GM19238 (cell line): ENCODE results near the gene RNPEPL1.

ENCODE experiments used
- DNase-seq: peaks from one replicate; pipeline ENCODE4 v3.0.0; 2011; ENCODE audit warnings: low spot score; ENCODE audit not compliant: insufficient read length

The RNPEPL1 gene

GRCh38 chr2:240576036-240576435 lies 7.8 kb downstream of the RNPEPL1 start:
- DNase-seq, result no peak

DNA sequence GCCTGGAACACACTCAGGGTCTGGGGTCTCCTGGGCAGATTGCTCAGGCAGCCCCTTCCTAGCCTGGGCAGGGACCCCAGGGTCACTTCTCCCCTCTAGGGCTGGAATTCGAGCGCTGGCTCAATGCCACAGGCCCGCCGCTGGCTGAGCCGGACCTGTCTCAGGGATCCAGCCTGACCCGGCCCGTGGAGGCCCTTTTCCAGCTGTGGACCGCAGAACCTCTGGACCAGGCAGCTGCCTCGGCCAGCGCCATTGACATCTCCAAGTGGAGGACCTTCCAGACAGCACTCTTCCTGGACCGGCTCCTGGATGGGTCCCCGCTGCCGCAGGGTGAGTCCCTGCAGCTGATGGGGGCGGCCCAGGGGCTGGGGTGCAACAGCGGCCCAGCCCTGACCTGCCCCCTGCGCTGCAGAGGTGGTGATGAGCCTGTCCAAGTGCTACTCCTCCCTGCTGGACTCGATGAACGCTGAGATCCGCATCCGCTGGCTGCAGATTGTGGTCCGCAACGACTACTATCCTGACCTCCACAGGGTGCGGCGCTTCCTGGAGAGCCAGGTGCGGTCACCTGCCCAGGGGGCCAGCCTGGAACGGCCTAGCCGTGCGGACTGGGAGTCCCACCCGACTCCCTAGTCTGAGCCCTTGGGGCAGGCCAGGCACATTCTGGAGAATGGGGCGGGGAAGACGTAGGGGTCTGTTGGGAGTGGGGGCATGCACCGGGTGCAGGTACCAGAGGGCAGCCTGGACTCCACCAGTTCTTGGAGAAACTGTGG lies 8.3 kb downstream of the RNPEPL1 start:
- no peak for DNase-seq

DNA sequence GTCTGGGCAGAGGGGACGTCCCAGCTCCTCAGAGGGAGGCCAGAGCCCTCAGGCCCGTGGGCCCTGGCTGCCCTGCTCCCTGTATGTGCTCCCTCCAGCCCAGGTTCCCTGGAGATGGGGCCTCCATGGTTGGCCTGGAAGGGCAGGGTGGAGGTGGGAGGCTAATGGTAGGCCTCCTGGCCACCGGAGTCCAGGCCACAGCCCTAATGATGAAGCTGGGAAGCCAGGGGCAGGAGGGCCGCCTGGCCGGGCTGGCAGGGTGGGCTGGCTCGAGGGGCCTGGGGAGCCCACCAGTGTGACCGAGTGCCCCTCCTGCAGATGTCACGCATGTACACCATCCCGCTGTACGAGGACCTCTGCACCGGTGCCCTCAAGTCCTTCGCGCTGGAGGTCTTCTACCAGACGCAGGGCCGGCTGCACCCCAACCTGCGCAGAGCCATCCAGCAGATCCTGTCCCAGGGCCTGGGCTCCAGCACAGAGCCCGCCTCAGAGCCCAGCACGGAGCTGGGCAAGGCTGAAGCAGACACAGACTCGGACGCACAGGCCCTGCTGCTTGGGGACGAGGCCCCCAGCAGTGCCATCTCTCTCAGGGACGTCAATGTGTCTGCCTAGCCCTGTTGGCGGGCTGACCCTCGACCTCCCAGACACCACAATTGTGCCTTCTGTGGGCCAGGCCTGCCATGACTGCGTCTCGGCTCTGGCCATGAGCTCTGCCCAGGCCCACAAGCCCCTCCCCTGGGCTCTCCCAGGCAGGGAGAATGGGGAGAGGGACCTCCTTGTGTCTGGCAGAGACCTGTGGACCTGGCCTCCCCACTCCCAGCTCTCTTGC lies 9.2 kb downstream of the RNPEPL1 start:
- DNase-seq, result no peak

DNA sequence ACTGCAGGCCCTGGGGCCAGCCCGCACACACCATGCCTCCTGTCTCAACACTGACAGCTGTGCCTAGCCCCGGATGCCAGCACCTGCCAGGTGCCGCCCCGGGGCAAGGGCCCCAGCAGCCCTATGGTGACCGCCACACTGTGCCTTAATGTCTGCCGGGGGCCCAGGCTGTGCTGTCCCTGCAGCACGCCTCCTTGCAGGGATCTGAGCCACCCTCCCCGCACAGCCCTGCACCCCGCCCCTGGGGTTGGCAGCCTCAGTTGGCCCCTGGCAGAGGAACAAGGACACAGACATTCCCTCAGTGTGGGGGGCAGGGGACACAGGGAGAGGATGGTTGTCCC lies 9.8 kb downstream of the RNPEPL1 start:
- DNase-seq, result no peak

DNA sequence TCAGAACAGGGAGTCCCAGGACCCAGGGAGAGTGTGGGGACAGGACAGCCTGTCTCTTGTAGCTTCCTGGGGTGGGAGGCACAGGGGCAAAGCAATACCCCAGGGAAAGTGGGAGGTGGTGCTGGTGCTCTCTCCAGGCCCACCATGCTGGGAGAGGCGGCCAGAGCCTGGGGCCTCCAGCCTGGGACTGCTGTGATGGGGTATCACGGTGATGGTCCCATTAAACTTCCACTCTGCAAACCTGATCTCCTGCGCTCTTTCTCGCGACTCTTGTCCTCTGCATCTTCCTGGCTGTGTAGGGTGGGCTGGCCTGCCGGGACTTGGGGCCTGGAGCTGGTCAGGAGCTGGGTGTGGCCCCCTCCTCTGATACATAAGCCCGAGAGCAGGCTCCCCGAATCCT lies 10.2 kb downstream of the RNPEPL1 start:
- DNase-seq, result no peak

DNA sequence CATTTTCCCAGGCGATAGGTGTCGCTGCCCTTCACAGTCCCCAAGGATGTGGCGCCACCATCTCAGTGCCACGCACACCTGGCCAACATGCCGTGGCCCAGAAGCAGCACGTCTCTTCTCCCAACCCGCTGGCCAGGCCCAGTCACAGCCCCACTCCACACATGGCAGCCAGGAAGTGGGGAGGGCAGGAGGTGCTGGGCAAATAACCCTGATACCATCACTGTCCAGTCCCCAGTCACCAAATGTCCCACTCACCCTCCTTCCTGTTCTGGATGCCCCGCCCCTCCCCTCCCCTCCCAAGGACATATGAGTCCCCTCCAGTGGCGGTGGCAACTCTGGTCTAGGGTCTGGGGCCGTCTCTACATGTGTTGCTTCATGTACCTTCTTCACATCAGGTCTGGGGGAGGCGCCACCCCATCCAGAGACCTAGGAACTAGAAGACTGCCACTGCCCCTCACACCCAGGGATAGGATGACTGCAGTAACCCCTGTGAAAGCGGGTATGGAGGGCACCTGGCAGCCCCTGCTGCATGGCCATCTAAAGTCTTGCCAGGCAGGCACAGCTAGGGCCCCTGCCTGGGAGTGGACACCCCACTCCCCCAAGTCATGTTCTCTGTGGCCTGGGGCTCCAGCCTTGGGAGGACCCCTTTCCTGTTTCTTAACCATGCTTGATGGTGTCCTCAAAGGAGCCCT lies 10.9 kb downstream of the RNPEPL1 start:
- DNase-seq, result no peak

GRCh38 chr2:240579771-240580614 lies 11.7 kb downstream of the RNPEPL1 start:
- DNase-seq, result no peak

- no peak for DNase-seq
These were observed 13.5 kb downstream of the RNPEPL1 start for GRCh38 chr2:240581811-240582210.

DNA sequence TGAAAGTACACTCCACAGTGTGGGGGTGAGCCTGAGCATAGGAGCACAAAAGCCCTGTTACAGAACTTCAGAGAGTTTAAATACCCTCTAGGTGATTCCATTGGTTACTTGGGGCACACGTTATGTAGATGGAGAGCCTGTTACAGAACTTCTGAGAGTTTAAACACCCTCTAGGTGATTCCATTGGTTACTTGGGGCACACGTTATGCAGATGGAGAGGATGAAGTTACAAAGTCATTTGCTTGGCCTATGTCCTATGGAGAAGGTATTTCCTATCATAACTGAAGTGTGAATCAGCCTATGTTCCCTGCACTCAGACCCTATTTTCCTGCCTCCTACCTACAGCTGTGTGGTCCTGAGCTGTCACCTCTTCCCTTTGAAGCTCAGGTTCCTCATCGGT lies 14.5 kb downstream of the RNPEPL1 start:
- no peak for DNase-seq

- no peak for DNase-seq
These were observed 15.5 kb downstream of the RNPEPL1 start for GRCh38 chr2:240583774-240584173.

DNA sequence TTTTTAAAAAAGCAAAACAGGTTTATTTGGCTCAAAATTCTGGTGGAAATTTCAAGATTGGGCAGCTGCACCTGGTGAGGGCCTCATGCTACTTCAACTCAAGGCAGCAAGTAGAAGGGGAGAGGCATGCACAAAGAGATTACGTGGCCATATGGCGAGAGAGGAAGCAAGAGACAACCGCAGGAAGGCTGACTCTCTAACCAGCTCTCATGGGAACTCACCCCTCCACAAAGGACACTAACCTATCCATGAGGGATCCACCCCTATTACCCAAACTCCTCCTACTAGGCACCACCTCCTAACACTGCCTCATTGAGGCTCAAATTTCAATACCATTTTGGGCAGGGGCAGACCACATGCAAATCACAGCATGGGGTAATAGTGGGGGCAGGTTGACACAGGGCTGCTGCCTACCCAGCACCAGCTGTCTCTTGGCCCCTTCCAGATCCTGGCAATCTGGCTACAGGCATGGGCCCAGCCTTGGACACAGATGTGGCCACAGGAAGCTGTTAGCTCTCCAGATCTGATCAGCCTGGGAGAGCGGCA lies 16.3 kb downstream of the RNPEPL1 start:
- peak; percentile 57 for DNase-seq

DNA sequence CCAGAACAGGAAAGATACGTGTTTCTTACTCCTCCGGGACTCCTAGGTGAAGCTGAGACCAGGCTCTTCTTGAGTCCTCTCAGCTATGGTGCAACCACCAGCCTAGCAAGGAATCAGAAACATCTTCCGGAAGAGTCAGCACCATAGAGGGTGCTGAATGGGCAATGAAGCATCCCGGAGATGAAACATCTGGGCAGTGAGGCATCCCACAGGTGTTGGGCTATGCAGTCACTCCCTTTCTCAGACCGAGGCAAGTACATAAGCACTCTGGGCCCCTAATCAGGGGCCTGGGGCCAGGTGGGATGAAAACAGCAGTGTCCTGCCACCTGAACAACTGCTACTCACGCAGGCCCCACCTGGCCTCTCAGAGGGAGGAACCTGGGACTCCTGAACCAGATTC lies 16.8 kb downstream of the RNPEPL1 start:
- peak; percentile 51 for DNase-seq

- DNase-seq, result no peak
These were observed 17.5 kb downstream of the RNPEPL1 start for GRCh38 chr2:240585681-240586197.

DNA sequence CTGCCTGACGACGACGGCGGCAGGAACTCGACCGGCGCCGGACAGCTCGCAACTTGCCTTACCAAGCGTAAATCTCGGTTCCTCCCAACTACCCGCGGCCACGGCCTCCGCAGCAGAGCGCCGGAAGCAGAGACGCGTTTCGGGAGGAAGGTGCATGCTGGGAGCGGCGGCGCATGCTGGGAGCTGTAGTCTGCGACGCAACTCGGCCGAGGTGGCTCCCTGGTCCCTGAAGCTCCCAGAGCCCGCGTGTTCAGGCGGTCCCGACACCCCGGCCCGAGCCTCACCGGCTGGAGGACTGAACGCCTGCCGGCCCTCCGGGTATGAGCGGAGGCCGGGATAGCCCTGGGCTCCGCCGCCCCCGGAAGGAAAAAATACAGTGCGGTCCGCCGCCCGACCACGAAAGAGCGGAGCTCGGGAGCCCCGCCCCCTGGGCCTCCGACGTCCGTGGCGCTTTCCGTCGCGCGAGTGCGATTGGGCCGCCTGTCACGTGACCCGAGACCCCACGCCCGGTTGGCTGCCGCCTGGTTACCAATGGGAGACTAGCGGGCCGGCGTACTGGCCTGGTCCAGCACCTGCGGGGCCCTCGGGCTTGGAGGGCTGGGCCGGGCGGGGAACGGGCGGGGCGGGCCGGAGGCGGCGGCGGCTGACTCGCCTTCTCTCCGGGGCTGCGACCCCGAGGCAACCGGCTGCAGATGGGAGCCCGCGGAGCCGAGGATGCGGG lies 18.1 kb downstream of the RNPEPL1 start, which contains the start of gene CAPN10:
CAPN10 (plus strand) TSS at position 537 of the 721 bp plus-strand sequence; CDS start at position 715, 178 bp downstream.
- peak; percentile 94 for DNase-seq

DNA sequence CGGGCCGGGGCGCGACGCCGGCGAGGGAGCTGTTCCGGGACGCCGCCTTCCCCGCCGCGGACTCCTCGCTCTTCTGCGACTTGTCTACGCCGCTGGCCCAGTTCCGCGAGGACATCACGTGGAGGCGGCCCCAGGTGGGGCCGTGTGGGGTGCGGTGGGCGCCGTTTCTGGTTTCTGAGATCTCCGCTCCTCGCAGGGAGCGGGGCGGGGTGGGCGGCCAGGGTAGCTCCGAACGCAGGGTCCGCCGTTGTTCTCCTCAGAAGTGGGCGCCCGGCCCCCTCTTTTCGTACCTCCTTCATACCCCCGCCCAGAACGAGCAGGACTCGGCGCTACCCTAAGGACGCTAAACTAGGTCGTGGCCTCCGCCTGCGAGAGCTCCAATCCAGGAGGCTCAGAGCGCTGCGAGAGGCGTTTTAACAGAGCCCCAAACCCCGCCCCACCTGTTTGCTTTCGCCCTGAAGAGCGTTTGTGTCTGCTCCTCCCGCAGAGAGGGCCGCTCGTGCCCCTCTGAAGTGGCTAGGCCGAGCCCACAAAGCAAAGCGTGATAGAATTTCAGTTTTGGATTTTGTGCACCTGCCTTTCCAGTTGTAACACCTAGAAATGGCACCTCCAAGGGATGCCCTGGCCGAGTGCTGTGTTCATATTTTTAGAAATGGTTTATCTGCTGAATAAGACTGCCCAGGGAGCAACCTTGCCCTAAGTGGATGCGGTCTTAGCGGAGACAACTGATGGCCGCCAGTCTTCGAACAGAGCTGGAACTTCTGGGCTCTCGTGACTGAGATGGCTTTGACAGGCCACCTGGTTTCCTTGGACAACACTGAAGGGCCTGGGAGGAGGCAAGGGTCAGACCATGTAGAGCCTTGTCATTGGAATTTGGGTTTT lies 18.9 kb downstream of the RNPEPL1 start:
- DNase-seq, result peak; percentile 62

GRCh38 chr2:240588006-240588655 lies 19.8 kb downstream of the RNPEPL1 start:
- DNase-seq, result no peak

DNA sequence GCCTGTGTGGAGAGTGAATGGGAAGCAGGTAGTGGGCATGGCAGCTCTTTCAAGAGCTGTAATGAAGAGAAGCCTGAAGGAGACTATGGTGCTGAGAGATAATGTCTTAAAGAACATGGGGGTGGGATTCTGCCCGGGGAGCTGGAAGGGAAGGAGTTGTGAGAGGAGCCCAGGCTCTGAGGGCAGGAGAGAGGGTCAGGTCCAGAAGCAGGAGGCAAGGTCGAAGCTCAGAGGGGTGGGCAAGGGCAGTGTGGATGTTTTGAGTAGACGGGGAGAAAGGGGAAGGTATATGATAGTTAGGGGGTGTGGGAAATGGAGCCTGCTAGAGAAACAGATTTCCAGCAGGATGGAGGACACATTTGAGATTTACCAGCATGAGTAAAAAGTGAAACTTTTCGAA lies 20.4 kb downstream of the RNPEPL1 start:
- no peak for DNase-seq

DNA sequence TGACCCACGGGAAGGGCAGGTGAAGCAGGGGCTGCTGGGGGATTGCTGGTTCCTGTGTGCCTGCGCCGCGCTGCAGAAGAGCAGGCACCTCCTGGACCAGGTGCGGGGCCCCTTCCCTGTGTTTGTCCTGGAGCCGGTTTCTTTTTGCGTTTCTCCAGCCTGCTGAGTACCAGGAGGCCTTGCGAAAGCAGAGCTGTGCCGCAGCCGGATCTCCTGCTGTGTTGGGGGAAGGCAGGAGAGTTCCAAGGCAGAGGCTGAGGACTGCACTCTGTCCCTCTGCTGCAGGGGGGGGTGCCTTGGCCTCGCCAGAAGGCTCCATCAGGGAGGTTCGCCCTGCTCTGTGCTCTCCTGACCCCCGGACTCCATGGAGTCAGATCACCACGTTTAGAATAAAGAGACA lies 21.1 kb downstream of the RNPEPL1 start:
- no peak for DNase-seq
